Ascending aorta (tissue), 2 donors: ENCODE results near the gene KATNAL2. TPM values are rescaled to one million over a fixed set of nuclear protein-coding genes. Genes with fewer than 3 reads are reported as not detected.
"Not testable (repeated sequence)": the region's sequence is repeated elsewhere in the genome, so short reads cannot be mapped to it uniquely, and the experiment has no call there.

ENCODE experiments used
- DNase-seq, 2 donors: peaks; one replicate each; pipeline ENCODE4 v3.0.0-alpha.2; 2019; ENCODE audit warnings: low spot score in 2 of 2
- H3K27ac ChIP-seq, 2 donors: fragments of 200-600 bp; sonication (generic); one replicate each; pipeline ENCODE4 v1.5.1; 2016 to 2017; ENCODE audit warnings: mild to moderate bottlenecking in 1 of 2
- H3K27me3 ChIP-seq: fragments of 200-600 bp; sonication (generic); one replicate; pipeline ENCODE4 v1.5.1; 2017
- H3K36me3 ChIP-seq, 2 donors: fragments of 200-600 bp; sonication (generic); one replicate each; pipeline ENCODE4 v1.5.1; 2016
- H3K4me1 ChIP-seq, 2 donors: fragments of 200-600 bp; sonication (generic); one replicate each; pipeline ENCODE4 v1.5.1; 2016 to 2017; ENCODE audit warnings: mild to moderate bottlenecking in 1 of 2
- H3K4me3 ChIP-seq, 2 donors: fragments of 200-600 bp; sonication (generic); one replicate each; pipeline ENCODE4 v1.5.1; 2016 to 2017; ENCODE audit warnings: mild to moderate bottlenecking in 1 of 2
- H3K9me3 ChIP-seq, 2 donors: fragments of 200-600 bp; sonication (generic); one replicate each; pipeline ENCODE4 v1.5.1; 2016
- intact Hi-C: fragments of 100-400 bp; cut with DNase I; formaldehyde crosslinking; loops from one replicate; pipeline ENCODE4 v1.15.1; 2023
- total RNA-seq: library from RNA; depleted of rRNA; stranded (reverse); fragments of >200 nt; gene quantifications from one replicate; pipeline ENCODE4 v1.1.0, GENCODE V29; 2016
- TF ChIP-seq, protein P1 (sequence below), 3 experiments: fragments of 200-600 bp in 2 of 3; fragments of 450-650 bp in 1 of 3; sonication (generic) in 2 of 3; IDR thresholded peaks; one replicate each; pipeline ENCODE4 v1.5.1; 2016 to 2019; ENCODE audit warnings: antibody characterized with exemption in 3 of 3, mild to moderate bottlenecking in 1 of 3, moderate library complexity in 1 of 3

The KATNAL2 gene
- total RNA-seq, 1 donor from 2014 or later: not detected

DNA sequence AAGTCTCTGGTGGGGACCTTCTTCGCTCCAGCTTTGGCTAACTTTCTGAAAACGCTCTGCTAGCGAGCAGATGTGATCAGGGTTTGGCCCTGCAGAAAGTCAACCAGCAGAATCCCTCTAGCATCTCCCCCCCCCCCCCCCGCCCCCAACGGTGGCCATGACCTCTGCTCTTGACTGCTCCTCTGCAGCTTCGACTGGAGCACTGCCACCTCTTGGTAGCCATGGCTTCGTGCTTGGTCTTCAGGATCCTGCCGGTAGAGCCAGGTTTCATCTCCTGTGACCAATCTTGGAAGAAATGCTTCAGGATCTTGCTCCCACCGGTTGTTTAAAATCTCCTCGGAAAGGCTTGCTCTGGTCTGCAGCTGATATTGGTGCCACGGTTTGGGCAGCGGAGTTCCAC is 113.5 kb downstream of the KATNAL2 start:
- H3K9me3 ChIP-seq, H3K36me3 ChIP-seq, DNase-seq, H3K4me1 ChIP-seq, H3K4me3 ChIP-seq, intact Hi-C loops, H3K27ac ChIP-seq, H3K27me3 ChIP-seq: not testable (repeated sequence)

DNA sequence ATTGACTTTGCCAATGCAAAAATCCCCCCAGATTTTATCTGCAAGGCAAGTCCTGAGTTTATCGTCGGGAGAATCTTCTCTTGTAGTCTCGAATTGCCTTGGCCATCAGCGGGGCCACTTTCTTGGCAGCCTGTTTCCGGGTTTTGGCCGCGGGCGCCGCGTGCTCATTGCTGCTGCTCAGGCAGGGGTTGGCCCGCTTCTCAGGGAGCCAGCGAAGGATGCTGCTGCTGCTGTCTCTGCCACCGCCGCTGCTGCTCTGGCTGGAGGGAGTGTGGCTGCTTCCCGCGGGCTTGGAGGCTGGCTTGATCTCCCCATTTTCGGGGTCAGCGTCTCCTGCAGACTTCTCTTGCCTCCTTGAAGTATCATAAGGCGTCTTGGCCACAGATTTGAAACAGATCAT is 115.5 kb downstream of the KATNAL2 start:
- Histone ChIP-seq H3K4me3 (no peak overlapping the region), H3K4me1 (no peaks in the 10 kb centered on the region), H3K27ac (no peak overlapping the region), H3K27me3 (no peaks in the 10 kb centered on the region), H3K9me3 (peaks cover 2 to 4% of the 10 kb centered on the region in 2 donors), H3K36me3 (no peaks in the 10 kb centered on the region)
- intact Hi-C loops: no loop called here
- DNase-seq: no peak
- TF ChIP-seq, protein P1, sequence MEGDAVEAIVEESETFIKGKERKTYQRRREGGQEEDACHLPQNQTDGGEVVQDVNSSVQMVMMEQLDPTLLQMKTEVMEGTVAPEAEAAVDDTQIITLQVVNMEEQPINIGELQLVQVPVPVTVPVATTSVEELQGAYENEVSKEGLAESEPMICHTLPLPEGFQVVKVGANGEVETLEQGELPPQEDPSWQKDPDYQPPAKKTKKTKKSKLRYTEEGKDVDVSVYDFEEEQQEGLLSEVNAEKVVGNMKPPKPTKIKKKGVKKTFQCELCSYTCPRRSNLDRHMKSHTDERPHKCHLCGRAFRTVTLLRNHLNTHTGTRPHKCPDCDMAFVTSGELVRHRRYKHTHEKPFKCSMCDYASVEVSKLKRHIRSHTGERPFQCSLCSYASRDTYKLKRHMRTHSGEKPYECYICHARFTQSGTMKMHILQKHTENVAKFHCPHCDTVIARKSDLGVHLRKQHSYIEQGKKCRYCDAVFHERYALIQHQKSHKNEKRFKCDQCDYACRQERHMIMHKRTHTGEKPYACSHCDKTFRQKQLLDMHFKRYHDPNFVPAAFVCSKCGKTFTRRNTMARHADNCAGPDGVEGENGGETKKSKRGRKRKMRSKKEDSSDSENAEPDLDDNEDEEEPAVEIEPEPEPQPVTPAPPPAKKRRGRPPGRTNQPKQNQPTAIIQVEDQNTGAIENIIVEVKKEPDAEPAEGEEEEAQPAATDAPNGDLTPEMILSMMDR (IDR thresholded peaks at IDR 0.05): no peak

DNA sequence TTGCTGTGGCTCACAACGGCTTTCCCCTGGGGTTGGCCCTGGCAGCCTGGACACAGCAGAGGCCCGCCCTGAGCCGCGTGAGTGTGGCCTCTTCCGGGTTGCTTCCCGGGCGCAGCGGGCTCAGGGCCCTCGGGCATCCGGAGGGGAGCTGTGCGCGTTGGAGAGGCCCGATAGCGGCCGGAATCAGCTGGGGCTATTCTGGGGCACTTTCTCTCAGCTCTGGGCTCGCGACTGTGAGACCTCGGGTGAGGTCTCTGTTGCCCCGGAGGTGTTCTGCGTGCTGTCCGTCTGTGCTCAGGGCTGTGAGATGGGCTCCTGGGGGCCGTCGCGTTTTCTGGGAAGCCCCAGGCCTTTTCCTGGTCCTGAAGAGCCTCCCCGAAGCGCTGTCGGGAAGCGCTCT is 117.2 kb downstream of the KATNAL2 start:
- H3K27ac ChIP-seq, H3K4me1 ChIP-seq, H3K27me3 ChIP-seq, H3K9me3 ChIP-seq, H3K4me3 ChIP-seq, intact Hi-C loops, H3K36me3 ChIP-seq, DNase-seq: not testable (repeated sequence)

DNA sequence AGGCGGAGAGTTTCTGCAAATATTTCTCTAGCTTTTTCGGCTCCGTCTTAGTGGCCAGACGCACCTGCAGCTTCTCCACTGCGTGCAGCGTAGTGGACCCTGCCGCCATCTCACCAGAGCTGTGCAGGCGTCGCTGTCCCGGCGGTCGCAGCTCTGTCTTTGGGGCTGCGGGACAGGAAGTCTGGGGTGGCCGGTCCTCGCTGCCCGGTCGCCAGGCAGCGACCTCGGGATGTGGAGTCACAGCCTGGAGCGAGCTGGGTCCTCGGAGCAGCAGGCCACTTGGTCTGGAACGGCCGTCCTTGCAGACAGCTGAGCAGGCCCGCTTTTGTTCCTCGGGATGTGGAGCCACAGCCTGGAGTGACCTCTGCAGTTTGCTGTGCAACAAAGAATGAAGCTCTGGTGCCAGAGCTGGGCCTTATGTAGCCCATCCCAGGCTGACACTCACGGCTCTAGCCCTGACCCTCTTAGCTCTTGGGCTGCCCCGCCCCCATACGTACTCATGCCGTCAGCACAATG is 117.8 kb downstream of the KATNAL2 start, which contains the start of gene ELOA2:
Gene ELOA2 (minus strand): TSS at position 466 of the 516 bp plus-strand sequence. CDS start 357 bp downstream, at position 109.
- Histone ChIP-seq H3K27ac (no peak within 1 kb of the TSS), H3K4me1 (no peaks in the 10 kb centered on the region), H3K4me3 (no peak within 1 kb of the TSS), H3K36me3 (no peaks in the 10 kb centered on the region), H3K9me3 (peaks cover 0 to 4% of the 10 kb centered on the region in 2 donors), H3K27me3 (no peaks in the 10 kb centered on the region)
- TF ChIP-seq, protein P1 (IDR thresholded peaks at IDR 0.05): no peak
- DNase-seq: no peak
- intact Hi-C loops: no loop called here

DNA sequence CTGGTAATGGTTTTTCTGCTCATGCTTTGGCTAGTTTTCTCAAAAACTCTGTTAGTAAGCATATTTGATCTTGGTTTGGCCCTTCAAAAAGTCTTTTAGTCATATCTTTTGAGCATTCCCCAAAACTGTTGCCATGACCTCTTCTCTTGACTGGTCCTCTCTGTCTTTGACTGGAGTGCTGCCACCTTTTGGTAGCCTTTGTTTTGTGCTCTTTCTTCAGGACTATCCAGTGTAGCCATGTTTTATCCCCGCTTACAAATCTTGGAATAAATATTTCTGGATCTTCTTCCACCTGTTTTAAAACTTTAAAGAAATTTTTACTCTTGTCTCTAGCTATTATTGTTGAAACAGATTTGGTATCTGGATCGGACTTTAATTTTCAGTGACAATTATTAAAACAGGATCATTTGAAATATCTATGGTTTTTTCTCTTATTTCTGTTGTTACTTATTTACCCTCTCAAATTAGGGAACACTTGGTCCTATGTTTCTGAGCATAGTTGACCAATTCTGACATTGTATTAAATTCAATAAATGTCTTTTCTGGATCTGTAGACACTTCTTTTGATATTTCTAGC is 119.0 kb downstream of the KATNAL2 start:
- Histone ChIP-seq H3K27ac (no peak overlapping the region), H3K4me3 (no peak overlapping the region), H3K36me3 (no peaks in the 10 kb centered on the region), H3K27me3 (no peaks in the 10 kb centered on the region), H3K4me1 (no peaks in the 10 kb centered on the region), H3K9me3 (peaks cover 0 to 4% of the 10 kb centered on the region in 2 donors)
- TF ChIP-seq, protein P1 (IDR thresholded peaks at IDR 0.05): no peak
- intact Hi-C loops: no loop called here
- no peak for DNase-seq

DNA sequence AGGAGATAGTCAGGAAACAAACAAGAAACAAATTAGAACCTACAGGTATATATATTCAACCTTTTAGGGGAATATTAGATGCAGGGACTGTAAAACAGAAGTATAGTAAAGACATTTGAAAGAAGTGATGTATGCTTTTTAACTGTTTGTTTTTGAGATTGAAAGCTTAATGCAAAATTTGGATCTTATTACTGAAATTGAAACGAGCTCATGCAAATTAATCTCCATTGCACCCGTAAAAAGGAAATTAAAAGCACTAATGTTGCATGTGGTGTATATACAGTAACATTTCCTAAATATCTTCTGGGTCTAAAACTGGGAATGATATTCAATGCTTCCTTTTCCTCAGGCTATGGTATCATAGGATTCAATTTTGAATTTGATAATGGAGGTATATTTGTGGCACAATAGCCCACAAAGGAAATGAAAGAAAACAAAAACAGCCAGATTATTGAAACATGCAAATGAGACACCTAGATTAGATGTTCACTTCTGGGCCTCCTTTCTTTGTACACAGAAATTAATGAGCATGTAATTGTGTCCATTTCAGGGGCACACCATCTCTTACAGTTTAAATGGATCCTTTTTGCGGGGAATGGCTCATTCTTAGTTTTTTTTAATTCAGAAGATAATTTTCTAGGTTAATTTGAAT is 119.7 kb downstream of the KATNAL2 start:
- Histone ChIP-seq H3K27me3 (no peaks in the 10 kb centered on the region), H3K4me1 (no peaks in the 10 kb centered on the region), H3K9me3 (peaks cover 0 to 4% of the 10 kb centered on the region in 2 donors), H3K36me3 (no peaks in the 10 kb centered on the region), H3K27ac (no peak overlapping the region), H3K4me3 (no peak overlapping the region)
- intact Hi-C loops: no loop called here
- TF ChIP-seq, protein P1 (IDR thresholded peaks at IDR 0.05): no peak
- no peak for DNase-seq
